ENCODE results near the gene NUP35.
A peak's percentile ranks its signal among the peaks of the same experiment; 100 is the strongest.

The NUP35 gene, protein sequence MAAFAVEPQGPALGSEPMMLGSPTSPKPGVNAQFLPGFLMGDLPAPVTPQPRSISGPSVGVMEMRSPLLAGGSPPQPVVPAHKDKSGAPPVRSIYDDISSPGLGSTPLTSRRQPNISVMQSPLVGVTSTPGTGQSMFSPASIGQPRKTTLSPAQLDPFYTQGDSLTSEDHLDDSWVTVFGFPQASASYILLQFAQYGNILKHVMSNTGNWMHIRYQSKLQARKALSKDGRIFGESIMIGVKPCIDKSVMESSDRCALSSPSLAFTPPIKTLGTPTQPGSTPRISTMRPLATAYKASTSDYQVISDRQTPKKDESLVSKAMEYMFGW

DNA sequence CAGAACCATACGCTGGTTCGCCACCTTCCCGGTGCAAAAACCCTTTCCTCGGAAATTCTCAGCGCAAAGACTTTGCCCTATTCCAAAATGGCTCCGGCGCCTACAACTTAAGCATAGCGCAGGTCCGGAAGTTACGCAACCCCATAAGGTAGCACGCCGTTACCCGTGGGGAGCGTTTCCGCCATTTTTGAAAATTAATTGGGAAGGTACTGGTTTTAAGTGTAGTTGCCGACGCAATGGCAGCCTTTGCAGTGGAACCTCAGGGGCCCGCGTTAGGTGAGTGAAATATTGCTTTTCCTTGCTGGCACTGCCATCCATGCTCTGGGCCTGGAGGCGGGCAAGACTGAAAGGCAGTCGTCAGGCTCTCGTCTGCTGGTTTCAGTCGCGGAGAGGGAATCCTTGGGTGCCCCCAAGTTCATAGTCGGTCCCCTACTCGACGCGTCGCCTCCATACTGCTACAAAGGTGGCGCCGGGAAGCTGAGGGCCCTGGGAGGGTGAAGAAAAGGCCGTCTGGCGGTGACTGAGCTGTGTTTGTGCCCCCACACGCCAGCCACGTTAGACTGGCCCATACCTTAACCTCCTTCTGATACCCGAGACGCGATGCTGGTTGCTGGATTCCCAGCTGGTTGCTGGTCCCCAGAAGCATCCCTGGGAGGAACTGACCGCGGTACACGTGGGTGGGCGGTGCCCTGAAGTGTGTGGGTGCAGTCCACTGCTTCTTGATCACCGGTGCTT is at the start of gene NUP35:
Gene NUP35 (plus strand): TSS at position 222 of the 735 bp plus-strand sequence. CDS start 15 bp downstream, at position 237.
- DNase-seq (ENCODE audit: low read depth) = peak; percentile 70

DNA sequence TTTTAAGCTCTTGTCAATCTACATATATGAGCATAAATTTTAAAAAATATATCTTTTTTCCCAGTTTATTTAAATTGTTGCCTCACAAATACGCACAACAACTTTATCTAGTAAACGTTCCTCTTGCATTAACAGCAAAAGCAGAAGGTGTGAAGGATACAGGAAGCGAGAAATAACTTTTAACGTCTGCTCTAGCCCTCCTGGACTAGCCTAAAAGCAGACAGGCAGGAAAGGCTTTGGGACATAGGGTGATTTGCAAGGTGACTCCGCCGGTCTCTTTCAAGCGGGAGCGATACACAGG is 46.1 kb upstream of the NUP35 start:
- no peak for DNase-seq (ENCODE audit: low read depth)

DNA sequence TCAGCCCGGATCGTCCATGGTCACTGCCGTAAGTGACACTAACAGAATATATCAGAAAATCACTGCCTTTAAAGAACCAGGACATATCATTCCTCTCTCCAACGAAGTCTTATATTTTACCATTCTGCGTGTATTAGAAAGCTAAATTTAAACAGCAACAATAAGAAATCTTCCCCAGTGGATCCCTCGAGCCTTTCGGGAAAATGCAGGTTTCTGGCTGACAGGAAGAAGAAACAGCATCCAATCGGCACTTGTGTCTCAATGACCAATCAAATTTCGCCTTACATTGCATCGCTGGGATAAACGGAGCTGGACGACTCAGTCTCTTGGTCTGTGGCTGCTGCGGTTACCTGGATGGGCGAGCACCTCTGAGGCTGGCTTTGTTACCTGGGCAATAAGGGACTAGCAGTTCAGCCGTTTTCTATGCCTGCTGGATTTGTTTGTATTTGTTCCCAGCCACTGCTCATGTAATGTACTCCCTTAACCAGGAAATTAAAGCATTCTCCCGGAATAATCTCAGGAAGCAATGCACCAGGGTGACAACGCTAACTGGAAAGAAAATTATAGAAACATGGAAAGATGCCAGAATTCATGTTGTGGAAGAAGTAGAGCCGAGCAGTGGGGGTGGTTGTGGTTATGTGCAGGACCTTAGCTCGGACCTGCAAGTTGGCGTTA is 45.6 kb upstream of the NUP35 start, which contains the start of gene DUSP19:
Gene DUSP19 (plus strand): TSS at position 284 of the 675 bp plus-strand sequence. CDS start 187 bp downstream, at position 471.
- peak; percentile 54 for DNase-seq (ENCODE audit: low read depth)

DNA sequence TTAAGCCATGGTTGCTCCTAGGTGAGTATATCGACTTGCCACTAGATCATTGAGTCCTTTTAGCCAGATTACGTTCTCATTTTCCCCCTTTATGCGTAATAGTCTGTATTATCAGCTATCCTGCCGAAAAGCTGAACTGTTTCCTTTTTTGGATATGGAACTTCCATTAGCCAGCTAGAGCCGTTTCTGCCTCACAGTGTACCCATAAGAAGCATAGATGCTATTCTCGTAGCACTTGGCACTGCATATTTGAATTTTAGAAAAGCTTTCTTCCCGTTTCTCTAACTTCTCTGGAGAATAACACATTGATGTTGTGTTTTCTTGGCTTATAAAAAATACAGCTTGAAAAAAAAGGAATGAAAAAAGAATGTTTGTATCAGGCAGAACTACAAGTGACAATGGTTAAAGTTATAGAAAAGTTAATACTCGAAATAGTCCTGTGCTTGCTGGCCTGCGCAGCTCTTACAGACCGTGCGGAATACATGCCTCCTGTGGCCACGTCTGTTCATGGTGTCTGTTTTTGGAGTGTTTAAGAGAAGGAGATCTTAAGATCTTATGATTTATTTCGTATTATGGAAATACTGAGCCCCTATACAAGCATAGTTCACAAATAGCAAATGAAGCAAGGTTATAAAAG is 45.0 kb upstream of the NUP35 start:
- no peak for DNase-seq (ENCODE audit: low read depth)

DNA sequence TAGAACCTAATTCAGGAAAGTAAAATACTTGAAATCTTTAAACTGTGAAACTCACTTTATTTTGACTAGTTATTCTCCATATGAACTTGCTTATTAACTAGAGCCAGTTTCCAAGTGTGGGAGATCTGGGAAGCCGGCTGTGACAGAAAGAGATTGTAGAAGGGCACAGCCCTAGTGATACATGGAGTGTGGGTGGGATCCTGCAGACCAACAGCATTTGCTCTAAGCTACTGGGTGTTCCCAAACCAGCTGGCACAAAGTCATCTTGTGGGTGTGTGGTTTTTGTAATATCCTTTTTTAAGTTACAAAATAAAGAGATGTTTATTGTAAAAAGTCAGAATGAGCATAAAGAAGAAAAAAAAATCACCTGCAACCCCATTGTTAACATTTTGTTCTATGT is 42.3 kb upstream of the NUP35 start:
- no peak for DNase-seq (ENCODE audit: low read depth)

DNA sequence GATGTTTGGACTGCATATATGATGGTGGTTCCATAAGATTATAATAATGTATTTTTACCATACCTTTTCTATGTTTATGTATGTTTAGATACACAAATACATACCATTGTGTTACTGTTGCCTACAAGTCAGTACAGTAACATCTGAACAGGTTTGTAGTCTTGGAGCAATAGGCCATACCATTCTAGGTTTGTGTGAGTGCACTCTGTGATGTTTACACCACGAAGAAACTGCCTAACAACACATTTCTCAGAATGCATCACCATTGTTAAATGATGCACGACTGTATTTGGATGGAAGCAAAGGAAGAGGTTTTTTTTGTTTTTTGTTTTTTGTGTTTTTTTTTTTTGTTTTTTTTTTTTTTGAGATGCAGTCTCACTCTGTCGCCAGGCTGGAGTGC is 36.2 kb upstream of the NUP35 start:
- no peak for DNase-seq (ENCODE audit: low read depth)

DNA sequence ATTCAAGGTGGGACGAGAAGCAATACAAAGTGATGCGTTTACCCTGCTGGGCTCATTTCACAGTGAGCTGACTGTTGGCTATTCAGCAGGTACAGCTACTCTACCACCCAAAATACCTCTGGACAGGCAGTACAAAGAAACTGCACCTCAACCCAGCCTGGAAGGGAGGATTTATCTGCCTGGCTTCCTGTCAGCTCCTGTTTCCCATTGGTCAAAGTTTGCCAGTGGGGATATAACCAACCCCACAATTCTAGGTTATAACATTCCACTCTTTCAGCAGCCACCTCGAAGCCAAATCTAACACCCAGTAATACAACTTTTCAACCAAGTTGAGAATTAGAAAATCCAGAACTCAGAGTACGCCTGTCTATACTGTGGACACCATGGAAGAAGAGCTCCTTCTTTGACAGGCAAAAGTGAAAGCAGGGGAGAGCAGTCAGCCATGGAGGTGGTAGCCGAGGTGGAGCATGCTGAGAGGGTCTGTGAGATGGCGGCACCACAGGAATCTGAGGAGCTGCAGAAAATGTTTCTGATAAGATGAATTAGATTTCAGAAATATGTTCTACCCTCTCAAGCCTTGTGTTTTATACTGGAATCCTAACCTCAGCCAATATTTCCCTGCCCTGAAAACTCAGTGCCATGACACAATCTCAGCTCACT is 34.9 kb upstream of the NUP35 start:
- no peak for DNase-seq (ENCODE audit: low read depth)

DNA sequence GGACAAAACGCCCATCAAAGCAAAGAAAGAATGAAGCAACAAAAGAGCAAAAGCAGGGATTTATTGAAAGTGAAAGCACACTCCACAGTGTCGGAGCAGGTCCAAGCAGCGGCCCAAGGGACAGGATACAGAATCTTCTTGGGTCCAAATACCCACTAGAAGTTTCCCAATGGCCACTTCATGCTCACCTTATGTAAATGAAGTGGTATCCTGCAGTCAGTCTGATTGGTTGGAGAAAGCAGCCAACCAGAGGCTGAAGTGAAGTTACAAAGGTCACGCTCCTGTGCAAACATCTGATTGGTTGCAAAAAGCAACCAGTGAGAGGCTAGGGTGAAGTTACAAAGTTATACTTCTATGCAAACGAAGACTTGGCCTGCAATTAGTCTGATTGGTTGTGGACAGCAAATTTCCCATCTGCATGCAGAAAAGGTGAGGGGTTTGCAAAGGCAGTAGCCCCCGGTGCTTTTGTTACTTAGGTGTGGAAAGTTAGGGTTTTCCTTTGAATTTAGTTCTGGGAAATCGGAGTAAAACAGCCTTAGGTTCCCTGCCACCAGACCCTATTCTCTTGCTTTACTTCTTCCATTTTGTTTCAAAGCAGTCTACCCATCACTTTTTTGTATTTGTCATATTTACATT is 32.8 kb upstream of the NUP35 start:
- DNase-seq (ENCODE audit: low read depth) = no peak

DNA sequence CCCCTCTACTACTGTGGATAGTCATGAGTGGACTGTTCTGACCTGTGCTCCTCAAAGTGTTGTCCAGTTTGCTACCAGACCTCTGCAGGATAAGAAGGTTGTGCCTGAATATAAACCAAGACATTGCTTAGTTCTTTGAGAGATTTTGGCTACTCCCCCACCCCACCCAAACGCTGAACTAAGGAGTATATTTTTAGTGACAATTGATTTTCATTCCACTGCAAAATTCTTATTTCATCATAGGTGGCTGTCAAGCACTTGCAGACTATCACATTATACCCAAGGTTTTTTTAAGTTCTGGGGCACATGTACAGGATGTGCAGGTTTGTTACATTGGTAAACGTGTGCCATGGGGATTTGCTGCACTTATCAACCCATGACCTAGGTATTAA is 32.3 kb upstream of the NUP35 start:
- no peak for DNase-seq (ENCODE audit: low read depth)

DNA sequence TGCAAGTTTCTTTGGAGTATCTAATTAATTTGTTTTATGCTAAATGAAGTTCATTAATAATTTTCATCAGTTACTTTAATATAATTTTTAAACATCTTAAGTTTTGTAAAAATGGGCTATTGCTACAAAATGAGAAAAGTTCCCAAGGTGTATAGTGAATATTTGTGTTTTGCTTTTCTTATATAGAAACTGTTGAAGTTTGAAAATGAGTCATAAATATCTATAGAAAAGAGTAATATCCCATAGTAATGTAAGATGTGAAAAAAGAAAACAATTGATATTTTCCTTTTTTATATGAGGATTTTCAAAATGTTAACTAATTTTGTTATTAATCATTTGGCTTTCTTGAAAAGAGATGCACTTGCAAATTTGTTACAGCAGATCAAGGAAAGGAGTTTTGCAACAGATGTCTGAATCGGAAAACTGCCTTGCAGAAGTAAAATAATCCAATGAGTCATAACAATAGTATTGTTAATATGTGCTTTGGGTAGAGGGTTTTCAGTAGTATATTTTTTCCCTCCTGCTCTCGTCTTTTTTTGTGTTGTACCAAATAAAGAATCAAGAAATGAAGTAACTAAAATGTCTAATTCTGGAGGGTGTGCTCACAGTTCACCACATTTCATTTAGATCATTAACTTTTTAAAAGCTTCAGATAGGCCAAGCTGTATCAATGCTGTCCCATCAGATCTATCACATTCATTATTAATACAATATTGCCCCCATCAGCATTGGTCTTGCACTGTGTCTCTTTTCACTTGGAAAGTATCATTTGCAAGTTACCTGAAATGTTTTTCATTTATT is 30.2 kb upstream of the NUP35 start:
- DNase-seq (ENCODE audit: low read depth) = no peak

DNA sequence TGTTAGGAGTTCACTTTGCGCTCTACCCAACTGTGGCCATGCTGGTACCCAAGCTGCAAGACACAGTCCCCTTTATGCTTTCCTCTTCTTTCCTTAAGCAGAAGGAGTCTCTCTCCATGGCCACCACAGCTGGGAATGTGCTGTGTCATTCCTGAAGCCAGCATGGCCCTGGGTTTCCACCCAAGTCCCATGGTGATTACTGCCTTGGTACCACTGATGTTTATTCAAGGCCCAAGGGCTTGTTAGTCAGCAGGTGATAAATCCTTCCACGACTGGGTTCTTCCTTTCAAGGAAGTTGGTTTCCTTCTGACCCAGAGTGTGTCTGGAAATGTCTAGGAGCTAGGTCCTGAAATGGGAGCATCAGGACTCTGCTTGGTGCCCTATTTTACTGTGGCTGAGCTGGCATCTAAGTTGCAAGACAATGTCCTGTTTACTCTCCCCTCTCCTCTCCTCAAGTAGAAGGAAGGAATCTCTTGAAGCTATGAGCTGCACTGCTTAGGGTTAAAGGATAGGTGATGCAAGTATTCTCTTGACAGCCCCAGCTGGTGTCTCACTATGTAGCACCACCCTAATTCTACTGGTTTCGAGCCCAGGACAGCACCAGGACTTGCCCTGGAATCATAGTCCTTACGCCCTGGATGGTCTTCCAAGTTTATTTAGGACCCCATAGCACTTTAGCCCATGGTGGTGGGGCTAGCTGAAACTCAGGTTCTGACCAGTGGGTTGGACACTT is 18.7 kb upstream of the NUP35 start:
- no peak for DNase-seq (ENCODE audit: low read depth)

DNA sequence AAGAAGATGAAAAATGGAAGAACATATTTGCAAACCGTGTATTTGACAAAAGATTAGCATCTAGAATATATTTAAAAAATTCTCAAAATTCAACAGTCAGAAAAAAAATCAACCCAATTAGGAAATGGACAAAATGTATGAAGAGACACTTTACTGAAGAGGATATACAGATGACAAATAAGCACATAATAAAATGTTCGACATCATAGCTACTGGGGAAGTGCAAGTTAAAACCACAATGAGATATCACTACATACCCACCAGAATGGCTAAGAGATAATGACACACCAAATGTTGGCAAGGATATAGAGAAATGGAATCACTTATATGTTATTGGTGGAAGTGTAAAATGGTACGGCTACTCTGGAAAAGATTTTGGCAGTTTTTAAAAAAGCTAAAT is 11.7 kb upstream of the NUP35 start:
- DNase-seq (ENCODE audit: low read depth) = no peak

DNA sequence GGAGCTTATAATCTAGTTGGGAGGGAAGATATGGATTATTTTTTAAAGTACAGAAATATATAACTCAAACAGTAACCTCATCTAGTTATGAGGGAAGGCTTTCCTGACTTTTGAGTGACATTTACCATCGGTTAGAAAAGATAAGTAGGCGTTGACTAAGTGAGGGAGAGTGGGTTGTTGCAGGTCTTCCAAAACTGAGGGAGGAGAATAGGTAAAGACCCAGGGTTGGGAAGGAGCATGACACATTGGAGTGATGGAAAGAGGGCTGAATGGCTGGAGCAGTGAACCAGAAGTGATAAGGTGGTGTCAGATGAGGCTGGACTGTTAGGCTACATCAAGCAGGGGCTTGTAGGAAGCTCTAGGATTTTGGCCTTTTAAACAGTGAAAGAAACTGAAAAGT is 10.6 kb upstream of the NUP35 start:
- DNase-seq (ENCODE audit: low read depth) = no peak

DNA sequence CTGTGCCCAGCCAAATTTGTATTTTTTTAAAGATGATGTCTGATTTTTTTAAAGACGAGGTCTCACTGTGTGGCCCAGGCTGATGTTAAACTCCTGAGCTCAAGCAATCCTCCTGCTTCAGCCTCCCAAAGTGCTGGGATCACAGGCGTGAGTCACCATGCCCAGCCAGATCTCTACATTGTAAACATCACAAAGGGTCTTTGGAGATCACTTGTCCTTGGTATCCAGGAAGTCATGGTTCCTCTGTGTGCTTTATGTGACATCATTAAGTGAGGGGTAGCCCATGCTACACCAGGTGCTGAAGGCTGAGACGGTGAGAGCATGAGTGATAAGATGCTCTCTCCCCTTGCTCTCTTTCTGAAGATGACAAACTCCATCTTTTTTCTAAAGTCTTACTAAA is 7.0 kb upstream of the NUP35 start:
- no peak for DNase-seq (ENCODE audit: low read depth)

DNA sequence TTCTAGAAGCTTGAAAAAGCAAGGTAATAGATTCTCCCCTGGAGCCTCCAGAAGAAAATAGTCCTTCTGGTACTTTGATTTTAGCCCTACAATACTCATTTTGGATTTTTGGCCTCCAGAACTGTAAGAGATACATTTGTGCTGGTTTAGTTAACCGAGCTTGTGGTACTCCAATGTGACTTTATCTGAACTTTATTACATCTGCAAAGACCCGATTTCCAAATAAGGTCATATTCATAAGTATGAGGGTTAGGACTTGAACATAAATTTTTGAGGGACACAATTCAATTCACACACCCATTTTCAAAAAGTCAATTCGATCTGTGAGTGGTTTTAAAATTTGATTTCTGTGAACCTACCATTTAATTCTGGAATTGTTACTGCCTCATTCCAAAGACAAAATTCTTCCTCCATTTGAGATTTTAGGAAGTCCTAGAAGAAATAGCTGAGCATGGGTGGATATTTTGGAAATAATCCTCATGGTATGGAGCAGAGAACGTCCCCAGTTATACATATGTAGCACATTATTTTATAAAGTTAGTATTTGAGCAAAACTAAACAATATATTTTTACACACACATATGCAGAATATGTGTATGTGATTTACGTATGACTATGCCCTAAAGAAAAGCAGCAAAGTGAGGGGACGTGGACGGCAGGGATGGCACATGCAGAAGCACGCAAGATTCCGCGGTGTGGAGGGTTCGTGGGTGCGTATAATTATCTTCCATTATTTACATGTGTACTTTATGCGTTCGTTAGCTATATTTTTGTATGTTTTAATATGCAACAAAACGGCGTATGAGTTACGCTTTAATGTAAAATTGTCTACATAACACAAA is 905 bp upstream of the NUP35 start:
- no peak for DNase-seq (ENCODE audit: low read depth)

DNA sequence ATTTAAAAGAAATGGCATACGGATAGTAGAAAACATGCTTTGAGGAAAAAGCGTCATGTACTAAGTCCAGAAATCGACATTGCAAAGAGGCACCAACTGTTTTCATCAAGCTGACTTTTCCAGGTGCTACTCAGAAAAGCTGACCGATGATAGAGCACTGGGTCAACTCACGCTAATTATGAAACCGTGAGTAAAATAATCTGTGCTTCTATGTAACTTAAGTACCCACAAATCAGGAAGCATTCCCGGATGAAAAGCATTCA is 353 bp upstream of the NUP35 start:
- no peak for DNase-seq (ENCODE audit: low read depth)

DNA sequence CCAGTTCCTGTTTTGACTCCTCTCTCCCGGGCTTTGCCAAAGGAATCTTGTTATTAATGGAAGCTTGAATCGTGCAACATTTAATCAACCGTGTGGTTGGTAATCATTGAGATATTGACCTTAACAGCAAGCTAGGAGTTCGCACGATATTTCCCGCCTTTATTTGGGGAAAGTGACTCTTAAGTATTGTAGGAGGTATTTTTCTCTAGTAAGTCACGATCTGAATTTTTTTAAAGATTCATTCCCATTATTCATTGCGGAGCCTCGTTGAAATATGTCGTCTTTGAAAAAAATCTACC is 663 bp downstream of the NUP35 start:
- DNase-seq (ENCODE audit: low read depth) = no peak

DNA sequence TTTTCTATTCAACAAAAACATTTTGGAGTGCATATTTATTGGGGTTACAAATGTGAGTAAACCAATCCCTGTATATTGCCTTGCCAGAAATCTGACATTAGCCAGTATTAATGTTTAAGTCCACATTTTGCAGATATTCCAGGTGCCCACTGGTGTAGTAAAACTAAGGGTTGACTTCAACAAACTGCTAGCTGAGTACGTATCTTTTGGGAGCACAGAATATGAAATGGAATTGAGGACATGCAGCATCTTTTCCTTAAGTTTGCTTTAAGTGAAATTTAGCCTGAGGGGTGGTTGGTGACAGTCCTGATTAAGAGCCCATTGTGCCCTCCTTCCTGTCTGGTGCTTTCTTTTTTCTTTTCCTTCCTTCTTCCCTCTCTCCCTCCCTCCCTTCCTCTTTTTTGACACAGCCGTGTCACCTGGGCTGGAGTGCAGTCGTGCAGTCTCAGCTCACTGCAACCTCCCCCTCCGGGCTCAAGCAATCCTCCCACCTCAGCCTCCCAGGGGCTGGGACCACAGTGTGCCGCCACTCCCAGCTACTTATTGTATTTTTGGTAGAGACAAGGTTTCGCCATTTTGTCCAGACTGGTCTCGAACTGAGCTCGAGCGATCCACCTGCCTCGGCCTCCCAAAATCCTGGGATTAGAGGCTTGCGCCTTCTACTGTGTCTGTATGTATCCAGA is 1.6 kb downstream of the NUP35 start:
- DNase-seq (ENCODE audit: low read depth) = no peak

DNA sequence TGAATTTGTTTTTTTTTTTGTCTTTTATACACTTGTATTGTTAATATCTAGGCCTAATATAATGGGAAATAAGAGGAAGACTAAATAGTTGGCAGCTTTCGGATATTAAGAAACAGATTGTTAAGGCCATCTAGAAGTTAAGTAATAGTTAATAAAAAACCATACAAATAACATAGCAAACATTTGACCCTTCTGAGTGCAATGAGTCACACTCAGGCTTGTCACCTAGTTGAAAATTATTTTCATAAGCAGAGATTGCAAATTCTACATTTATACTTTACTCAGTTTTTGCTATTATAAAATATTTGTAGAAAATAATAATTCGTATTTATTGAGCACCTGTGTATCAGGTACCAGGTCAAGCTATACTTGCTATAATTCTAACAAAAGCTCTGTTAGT is 2.4 kb downstream of the NUP35 start:
- no peak for DNase-seq (ENCODE audit: low read depth)

All from stimulated activated CD8-positive, alpha-beta memory T cell treated with anti-CD3 and anti-CD28 coated beads, Interleukin-12 subunit alpha, Interleukin-12 subunit beta, amount 100 ng/mL, for 4 hours (primary cell).